ENCODE measurements around the gene CD70. TPM values are rescaled to one million over a fixed set of nuclear protein-coding genes. Genes with fewer than 3 reads are reported as not detected.

Gene CD70
- total RNA-seq, 4 donors from 2014 or later, result not detected

GRCh38 chr19:6590258-6590826 lies 608 bp downstream of the CD70 start:
- TF ChIP-seq CTCF (IDR thresholded peaks at IDR 0.05; ENCODE audit: low read depth), result no peak

- no peak for TF ChIP-seq CTCF (IDR thresholded peaks at IDR 0.05; ENCODE audit: low read depth)
Measured at GRCh38 chr19:6589711-6590257, 1.2 kb downstream of the CD70 start.

GRCh38 chr19:6588508-6589345 lies 2.2 kb downstream of the CD70 start:
- TF ChIP-seq CTCF (IDR thresholded peaks at IDR 0.05; ENCODE audit: low read depth), result no peak

GRCh38 chr19:6587998-6588507 lies 2.9 kb downstream of the CD70 start:
- no peak for TF ChIP-seq CTCF (IDR thresholded peaks at IDR 0.05; ENCODE audit: low read depth)

DNA sequence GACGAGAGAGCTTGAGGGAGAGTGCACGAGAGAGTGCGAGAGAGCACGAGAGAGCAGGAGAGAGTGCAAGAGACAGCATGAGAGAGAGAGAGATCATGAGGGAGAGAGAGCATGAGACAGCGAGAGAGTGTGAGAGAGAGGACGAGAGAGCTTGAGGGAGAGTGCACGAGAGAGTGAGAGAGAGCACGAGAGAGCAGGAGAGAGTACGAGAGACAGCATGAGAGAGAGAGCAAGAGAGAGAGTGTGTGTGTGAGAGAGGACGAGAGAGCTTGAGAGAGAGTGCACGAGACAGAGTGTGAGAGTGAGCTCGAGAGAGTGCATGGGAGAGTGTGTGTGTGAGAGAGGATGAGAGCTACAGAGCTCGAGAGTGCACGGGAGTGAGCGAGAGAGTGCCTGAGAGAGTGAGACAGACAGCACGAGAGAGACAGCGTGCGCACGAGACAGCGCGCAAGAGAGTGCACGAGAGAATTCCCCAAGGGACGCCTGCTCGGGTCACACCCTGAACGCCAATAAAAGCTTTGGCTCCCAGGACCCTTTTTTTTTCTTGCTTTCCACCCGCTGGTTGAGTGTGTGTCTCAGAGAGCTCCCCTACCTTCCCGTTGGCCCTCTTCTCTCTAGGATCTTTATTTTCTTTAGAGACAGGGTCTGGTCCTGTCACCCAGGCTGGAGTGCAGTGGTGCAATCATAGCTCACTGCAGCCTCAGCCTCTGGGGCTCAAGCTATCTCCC lies 3.7 kb downstream of the CD70 start:
- no peak for TF ChIP-seq CTCF (IDR thresholded peaks at IDR 0.05; ENCODE audit: low read depth)

DNA sequence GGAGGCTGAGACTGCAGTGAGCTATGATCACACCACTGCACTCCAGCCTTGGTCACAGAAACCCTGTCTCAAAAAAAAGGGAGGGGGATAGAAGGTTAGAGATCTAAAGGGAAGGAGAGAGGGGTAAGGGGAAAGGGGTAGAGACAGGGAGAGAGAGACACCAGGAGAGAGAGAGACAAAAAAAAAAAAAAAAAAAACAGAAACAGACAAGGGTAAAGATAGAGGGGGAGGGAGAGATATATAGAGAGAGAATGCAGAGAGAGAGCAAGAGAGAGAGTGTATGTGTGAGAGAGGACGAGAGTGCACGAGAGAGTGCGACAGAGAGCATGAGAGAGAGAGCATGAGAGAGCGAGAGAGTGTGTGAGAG lies 4.2 kb downstream of the CD70 start:
- TF ChIP-seq CTCF (IDR thresholded peaks at IDR 0.05; ENCODE audit: low read depth), result no peak

DNA sequence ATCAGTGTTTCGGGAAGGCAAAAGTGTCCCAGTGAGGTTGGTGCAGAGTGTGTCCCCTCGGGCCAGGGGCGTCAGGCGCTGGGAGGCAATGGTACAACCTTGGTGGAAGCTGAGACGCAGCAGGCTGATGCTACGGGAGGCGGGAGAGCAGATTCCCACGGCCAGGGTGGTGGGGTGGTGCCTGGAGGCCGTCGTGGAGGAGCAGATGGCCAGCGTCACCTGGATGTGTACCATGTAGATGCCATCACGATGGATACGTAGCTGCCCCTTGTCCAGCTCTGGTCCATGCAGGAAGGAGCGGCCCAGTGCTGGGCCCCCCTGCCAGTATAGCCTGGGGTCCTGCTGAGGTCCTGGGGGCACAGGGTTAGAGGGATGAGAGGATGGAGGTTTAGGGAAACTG lies 4.9 kb downstream of the CD70 start:
- no peak for TF ChIP-seq CTCF (IDR thresholded peaks at IDR 0.05; ENCODE audit: low read depth)

All from subcutaneous adipose tissue (tissue), 4 donors.